H1 (cell line): ENCODE results near the gene ARV1. TPM values are rescaled to one million over a fixed set of nuclear protein-coding genes. Genes with fewer than 3 reads are reported as not detected.

Experiments
- BCL11A ChIP-seq, 2 experiments: IDR thresholded peaks; one replicate each; pipeline ENCODE4 v1.6.1; 2011; ENCODE audit warnings: low read depth in 2 of 2, low read length in 2 of 2, mild to moderate bottlenecking in 2 of 2
- CBX5 ChIP-seq: fragments of 300-800, 300-1000 bp; sonication (generic); IDR thresholded peaks from 2 replicates; pipeline ENCODE4 v1.7.1; 2016; ENCODE audit warnings: antibody characterized with exemption, low read length, low read depth
- HDAC6 ChIP-seq: IDR thresholded peaks from one replicate; pipeline ENCODE4 v1.7.1; 2012; ENCODE audit warnings: low read depth, mild to moderate bottlenecking, inconsistent platforms, low read length, moderate library complexity
- POU5F1 ChIP-seq: IDR thresholded peaks from 2 replicates; pipeline ENCODE4 v1.6.1; 2011; ENCODE audit warnings: low read depth, mild to moderate bottlenecking, low read length, moderate library complexity
- RFX5 ChIP-seq: IDR thresholded peaks from 2 replicates; pipeline ENCODE4 v1.6.1; 2011; ENCODE audit warnings: low read depth, low read length, improper control_type of control experiment, borderline replicate concordance
- SIN3A ChIP-seq, 2 experiments: IDR thresholded peaks in 1 of 2; conservative IDR thresholded peaks in 1 of 2; 2 replicates each; pipeline ENCODE4 v1.6.1; 2011 to 2012; ENCODE audit warnings: low read length in 2 of 2, improper control_type of control experiment in 1 of 2, low read depth in 1 of 2, mild to moderate bottlenecking in 1 of 2
- TAF1 ChIP-seq: IDR thresholded peaks from 2 replicates; pipeline ENCODE4 v1.6.1; 2011; ENCODE audit warnings: mild to moderate bottlenecking, low read depth, low read length
- TCF12 ChIP-seq: IDR thresholded peaks from 2 replicates; pipeline ENCODE4 v1.6.1; 2011; ENCODE audit warnings: low read depth, mild to moderate bottlenecking, low read length
- TEAD4 ChIP-seq: IDR thresholded peaks from 2 replicates; pipeline ENCODE4 v1.6.1; 2012; ENCODE audit warnings: low read depth, low read length, inconsistent platforms, mixed read lengths
- polyA plus RNA-seq, 7 experiments: library from polyadenylated mRNA; depleted of rRNA in 3 of 7; stranded (reverse) in 5 of 7; unstranded in 2 of 7; fragments of >200 nt in 5 of 7; fragments of 200-250 nt in 2 of 7; gene quantifications; 1 replicate in 5 of 7; 2 replicates in 1 of 7; 4 replicates in 1 of 7; pipeline versions ENCODE4 v1.2.1 to v1.2.3, GENCODE V29; 2011 to 2013; ENCODE audit warnings: missing spikeins in 2 of 7, mixed read lengths in 2 of 7
- total RNA-seq: library from RNA; stranded (reverse); fragmentation: NEBNext Ultra II Directional; extraction: Animal tissue kit (Norgen Biotek cat#: 25700); gene quantifications from 2 replicates; pipeline ENCODE4 v1.2.1, GENCODE V29; 2021

The ARV1 gene
- total and polyA plus RNA-seq, 2 of the 8 experiments (the other 6 are each of a cell fraction or from before 2014, with no cell fraction given): 13.1 to 13.4 TPM

GRCh38 chr1:230937371-230937770 lies 41.5 kb upstream of the ARV1 start (continued):
- TF ChIP-seq SIN3A (conservative IDR thresholded peaks at IDR 0.05 in 1 of 2, IDR thresholded peaks at IDR 0.05 in 1 of 2; ENCODE audit: low read depth in 1 of 2, low read length in 2 of 2): no peak
- TF ChIP-seq POU5F1: no peak
- TF ChIP-seq CBX5: no peak
- no peak for TF ChIP-seq HDAC6
- TF ChIP-seq RFX5: no peak
- TF ChIP-seq BCL11A (IDR thresholded peaks at IDR 0.05; ENCODE audit: low read depth in 2 of 2, low read length in 2 of 2): no peak
- TF ChIP-seq TAF1: no peak
- no peak for TF ChIP-seq TEAD4
- no peak for TF ChIP-seq TCF12
- TF ChIP-seq, all 59 proteins: peak for 0
